ENCODE measurements around the gene ARMC3.

The ARMC3 gene

DNA sequence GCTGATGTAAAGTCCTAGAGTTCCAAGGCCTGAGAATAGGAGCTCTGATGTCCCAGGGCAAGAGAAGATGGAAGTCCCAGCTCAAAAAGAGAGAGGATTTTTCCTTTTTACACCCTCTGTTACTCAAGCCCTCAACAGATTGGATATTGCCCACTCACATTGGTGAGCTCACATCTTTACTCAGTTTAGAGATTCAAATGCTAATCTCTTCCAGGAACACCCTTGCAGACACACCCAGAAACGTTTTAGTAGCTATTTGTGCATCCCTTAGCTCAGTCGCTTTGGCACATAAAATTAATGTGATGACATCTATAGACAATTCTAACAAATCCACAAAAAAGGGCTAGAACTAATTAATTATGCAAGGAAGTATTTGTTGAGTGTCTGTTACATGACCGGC, 27.1 kb downstream of the ARMC3 start:
- in situ Hi-C loops (cut with HindIII; ENCODE audit: low sequenced_read_pairs), result no loop called here
- DNase-seq (ENCODE audit: low read depth), result no peak
- no peak overlapping the region for H3K4me3 ChIP-seq (ENCODE audit: low read depth, low read length)
- no peak for TF ChIP-seq CTCF (IDR thresholded peaks at IDR 0.05; ENCODE audit: low read depth, low read length, missing control alignments)

GRCh38 chr10:22958338-22958737, 30.5 kb downstream of the ARMC3 start:
- no peak for TF ChIP-seq CTCF (IDR thresholded peaks at IDR 0.05; ENCODE audit: low read depth, low read length, missing control alignments)
- DNase-seq (ENCODE audit: low read depth), result no peak
- H3K4me3 ChIP-seq (ENCODE audit: low read depth, low read length), result no peak overlapping the region
- in situ Hi-C loops (cut with HindIII; ENCODE audit: low sequenced_read_pairs), result no loop called here

DNA sequence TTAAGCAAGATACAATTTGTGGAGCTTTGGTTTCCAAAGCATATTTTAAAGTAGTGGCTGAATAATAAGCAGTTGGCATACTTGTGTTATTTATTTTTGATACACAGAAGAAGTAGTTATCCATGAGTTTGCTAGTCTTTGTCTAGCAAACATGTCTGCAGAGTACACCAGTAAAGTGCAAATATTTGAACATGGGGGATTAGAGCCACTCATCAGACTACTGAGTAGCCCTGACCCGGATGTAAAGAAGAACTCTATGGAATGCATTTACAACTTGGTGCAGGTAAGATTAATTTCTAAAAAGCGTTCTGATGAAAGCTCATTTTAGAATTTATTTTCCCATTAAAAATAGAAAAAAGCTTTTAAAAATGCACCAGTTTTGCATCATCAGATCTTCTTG, 31.4 kb downstream of the ARMC3 start:
- DNase-seq (ENCODE audit: low read depth), result no peak
- no peak for TF ChIP-seq CTCF (IDR thresholded peaks at IDR 0.05; ENCODE audit: low read depth, low read length, missing control alignments)
- no peak overlapping the region for H3K4me3 ChIP-seq (ENCODE audit: low read depth, low read length)
- in situ Hi-C loops (cut with HindIII; ENCODE audit: low sequenced_read_pairs), result no loop called here

GRCh38 chr10:22959950-22960349, 32.1 kb downstream of the ARMC3 start:
- no peak for TF ChIP-seq CTCF (IDR thresholded peaks at IDR 0.05; ENCODE audit: low read depth, low read length, missing control alignments)
- in situ Hi-C loops (cut with HindIII; ENCODE audit: low sequenced_read_pairs), result no loop called here
- no peak for DNase-seq (ENCODE audit: low read depth)
- H3K4me3 ChIP-seq (ENCODE audit: low read depth, low read length), result no peak overlapping the region

GRCh38 chr10:22962817-22963216, 35.0 kb downstream of the ARMC3 start:
- H3K4me3 ChIP-seq (ENCODE audit: low read depth, low read length), result no peak overlapping the region
- in situ Hi-C loops (cut with HindIII; ENCODE audit: low sequenced_read_pairs), result no loop called here
- DNase-seq (ENCODE audit: low read depth), result no peak
- no peak for TF ChIP-seq CTCF (IDR thresholded peaks at IDR 0.05; ENCODE audit: low read depth, low read length, missing control alignments)

DNA sequence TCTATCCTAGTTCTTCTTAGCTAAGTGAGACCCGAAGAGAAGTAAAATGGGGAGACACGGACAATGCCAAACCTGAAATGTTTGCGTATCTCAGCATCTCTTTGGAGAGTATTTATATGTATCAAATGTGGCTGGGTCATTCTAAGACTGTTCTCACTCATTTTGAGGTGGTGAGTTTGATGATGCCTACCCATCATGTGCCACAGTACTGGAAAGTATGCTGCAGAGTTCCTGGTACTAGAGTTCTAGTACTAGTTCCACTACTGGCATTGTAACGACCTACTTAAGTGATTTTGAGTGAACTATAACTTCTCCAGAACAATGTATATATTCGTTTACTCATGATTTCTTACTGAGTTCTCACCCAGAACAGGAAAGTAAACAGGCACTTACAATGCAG, 41.9 kb downstream of the ARMC3 start:
- H3K4me3 ChIP-seq (ENCODE audit: low read depth, low read length), result no peak overlapping the region
- in situ Hi-C loops (cut with HindIII; ENCODE audit: low sequenced_read_pairs), result no loop called here
- no peak for TF ChIP-seq CTCF (IDR thresholded peaks at IDR 0.05; ENCODE audit: low read depth, low read length, missing control alignments)
- DNase-seq (ENCODE audit: low read depth), result no peak

- in situ Hi-C loops (cut with HindIII; ENCODE audit: low sequenced_read_pairs), result loop anchor here (25.0 kb wide), 3 partner anchors 389 to 989 kb away; no protein-coding TSS in a partner anchor
- no peak for DNase-seq (ENCODE audit: low read depth)
- TF ChIP-seq CTCF (IDR thresholded peaks at IDR 0.05; ENCODE audit: low read depth, low read length, missing control alignments), result no peak
- no peak overlapping the region for H3K4me3 ChIP-seq (ENCODE audit: low read depth, low read length)
Measured at GRCh38 chr10:22976534-22976933, 48.7 kb downstream of the ARMC3 start.
